SU-DHL-6 (cell line): ENCODE data around the gene DNER.

Experiments
- H2AFZ ChIP-seq: fragments of 200-600 bp; sonication (generic); 2 replicates; pipeline ENCODE4 v1.6.1; 2014; ENCODE audit warnings: low read depth, mild to moderate bottlenecking, moderate library complexity, mixed read lengths, antibody characterized with exemption, low read length; ENCODE audit not compliant: severe bottlenecking
- H3F3A ChIP-seq: fragments of 200-600 bp; shearing (Covaris generic); 2 replicates; pipeline ENCODE4 v1.6.0; 2016; ENCODE audit warnings: antibody characterized with exemption, mild to moderate bottlenecking; ENCODE audit not compliant: insufficient read depth
- H3K27ac ChIP-seq: fragments of 200-600 bp; sonication (generic); 2 replicates; pipeline ENCODE4 v1.5.1; 2016; ENCODE audit warnings: low read depth, mild to moderate bottlenecking, low read length, moderate library complexity, mixed read lengths
- H3K27me3 ChIP-seq: fragments of 200-600 bp; sonication (generic), shearing (Covaris generic); 2 replicates; pipeline ENCODE4 v1.6.0; 2014; ENCODE audit warnings: mild to moderate bottlenecking, low read length
- H3K36me3 ChIP-seq: fragments of 200-600 bp; sonication (generic); 2 replicates; pipeline ENCODE4 v1.6.1; 2014; ENCODE audit warnings: mild to moderate bottlenecking, low read length, mixed read lengths
- H3K4me2 ChIP-seq: fragments of 300-600, 200-600 bp; shearing (Covaris generic), sonication (generic); 2 replicates; pipeline ENCODE4 v1.6.0; 2014; ENCODE audit warnings: low read length, low read depth, mild to moderate bottlenecking; ENCODE audit not compliant: poor library complexity, severe bottlenecking
- H3K4me3 ChIP-seq: fragments of 200-600 bp; sonication (generic); 2 replicates; pipeline ENCODE4 v1.5.1; 2014; ENCODE audit warnings: antibody characterized with exemption, low read length, mild to moderate bottlenecking, mixed read lengths; ENCODE audit not compliant: insufficient read depth, poor library complexity, severe bottlenecking
- H3K79me2 ChIP-seq: fragments of 200-600 bp; sonication (generic); 2 replicates; pipeline ENCODE4 v1.6.1; 2014; ENCODE audit warnings: mild to moderate bottlenecking, low read length, moderate library complexity; ENCODE audit not compliant: insufficient read depth
- H3K9ac ChIP-seq: fragments of 200-600 bp; sonication (generic); 2 replicates; pipeline ENCODE4 v1.7.0; 2014; ENCODE audit warnings: mild to moderate bottlenecking, low read length
- H3K9me2 ChIP-seq: fragments of 200-600 bp; sonication (generic); replicated peaks from 2 replicates; pipeline ENCODE4 v1.6.1; 2014; ENCODE audit warnings: low read length; ENCODE audit not compliant: insufficient read depth
- H3K9me3 ChIP-seq: fragments of 200-600 bp; sonication (generic); 2 replicates; pipeline ENCODE4 v1.6.1; 2014; ENCODE audit warnings: low read length, mixed read lengths; ENCODE audit not compliant: insufficient read depth
- H4K20me1 ChIP-seq: fragments of 200-600 bp; sonication (generic); 2 replicates; pipeline ENCODE4 v1.6.1; 2014; ENCODE audit warnings: low read depth, mild to moderate bottlenecking, antibody characterized with exemption, low read length, moderate library complexity, mixed read lengths
- CTCF ChIP-seq: fragments of 200-600 bp; sonication (generic); IDR thresholded peaks from one replicate; pipeline ENCODE4 v1.5.1; 2017; ENCODE audit warnings: antibody characterized with exemption, mild to moderate bottlenecking, low read length, moderate library complexity; ENCODE audit not compliant: insufficient read depth, poor library complexity, severe bottlenecking
- EZH2phosphoT487 ChIP-seq: fragments of 200-600 bp; sonication (generic), shearing (Covaris generic); conservative IDR thresholded peaks from 2 replicates; pipeline ENCODE4 v1.6.1; 2018; ENCODE audit warnings: mild to moderate bottlenecking, antibody characterized with exemption, low read length, moderate library complexity, mixed read lengths

Gene DNER

GRCh38 chr2:229489016-229489415 is 225.3 kb downstream of the DNER start:
- Histone ChIP-seq H3K27me3 (no peaks in the 10 kb centered on the region), H4K20me1 (no peaks in the 10 kb centered on the region), H3K9me2 (no peaks in the 10 kb centered on the region), H3K36me3 (no peaks in the 10 kb centered on the region), H3K4me2 (no peak overlapping the region), H2AFZ (no peak overlapping the region), H3K4me3 (no peak overlapping the region), H3K79me2 (no peaks in the 10 kb centered on the region), H3K9me3 (no peaks in the 10 kb centered on the region), H3F3A (peaks cover 4% of the 10 kb centered on the region; the same call in 1 of the 2 replicates), H3K27ac (no peak overlapping the region), H3K9ac (no peak overlapping the region)
- no peak for TF ChIP-seq CTCF
- TF ChIP-seq EZH2phosphoT487 = no peak

GRCh38 chr2:229488232-229488631 is 226.1 kb downstream of the DNER start:
- no peak overlapping the region for H3K9ac ChIP-seq
- H3K36me3 ChIP-seq = no peaks in the 10 kb centered on the region
- no peaks in the 10 kb centered on the region for H3K9me3 ChIP-seq
- no peaks in the 10 kb centered on the region for H4K20me1 ChIP-seq
- H3K9me2 ChIP-seq = no peaks in the 10 kb centered on the region
- H3K4me3 ChIP-seq = no peak overlapping the region
- H3K79me2 ChIP-seq = no peaks in the 10 kb centered on the region
- peaks cover 4% of the 10 kb centered on the region; the same call in 1 of the 2 replicates for H3F3A ChIP-seq
- TF ChIP-seq CTCF (no peak), EZH2phosphoT487 (no peak)
- H3K4me2 ChIP-seq = no peak overlapping the region
- H2AFZ ChIP-seq = no peak overlapping the region
- no peaks in the 10 kb centered on the region for H3K27me3 ChIP-seq
- no peak overlapping the region for H3K27ac ChIP-seq

- Histone ChIP-seq H3K36me3 (no peaks in the 10 kb centered on the region), H3K27ac (peak overlapping the region; percentile 95), H3K9me3 (no peaks in the 10 kb centered on the region), H3K4me3 (peak overlapping the region; percentile 17), H3F3A (peaks cover 4% of the 10 kb centered on the region; the same call in 1 of the 2 replicates), H4K20me1 (no peaks in the 10 kb centered on the region), H3K9me2 (no peaks in the 10 kb centered on the region), H3K4me2 (peak overlapping the region; percentile 50), H3K79me2 (no peaks in the 10 kb centered on the region), H3K9ac (peak overlapping the region; percentile 40), H2AFZ (no peak overlapping the region), H3K27me3 (no peaks in the 10 kb centered on the region)
- TF ChIP-seq EZH2phosphoT487 = no peak
- TF ChIP-seq CTCF = no peak
Measured at GRCh38 chr2:229486673-229487072, 227.7 kb downstream of the DNER start.

- Histone ChIP-seq H3K27me3 (no peaks in the 10 kb centered on the region), H3K79me2 (no peaks in the 10 kb centered on the region), H4K20me1 (no peaks in the 10 kb centered on the region), H3K36me3 (no peaks in the 10 kb centered on the region), H3K9ac (peak overlapping the region; percentile 40; the same call in 1 of the 2 replicates), H3K4me2 (peak overlapping the region; percentile 56), H3K9me3 (no peaks in the 10 kb centered on the region), H3K4me3 (no peak overlapping the region), H3F3A (peaks cover 4% of the 10 kb centered on the region; the same call in 1 of the 2 replicates), H2AFZ (no peak overlapping the region), H3K9me2 (no peaks in the 10 kb centered on the region), H3K27ac (peak overlapping the region; percentile 95)
- TF ChIP-seq EZH2phosphoT487 = no peak
Measured at GRCh38 chr2:229485857-229486256, 228.5 kb downstream of the DNER start.
